Tibial artery (tissue), 4 donors: ENCODE measurements around the gene MCM5.
"Not testable (repeated sequence)": the region's sequence is repeated elsewhere in the genome, so short reads cannot be mapped to it uniquely, and the experiment has no call there.

Experiments
- DNase-seq, 2 donors: peaks; one replicate each; pipeline ENCODE4 v3.0.0-alpha.2; 2019
- H3K27ac ChIP-seq, 2 donors: fragments of 200-600 bp; sonication (generic) in 1 of 2; 1 replicate in 1 of 2; 2 replicates in 1 of 2; pipeline ENCODE4 v1.5.1; 2018 to 2019; ENCODE audit warnings: mild to moderate bottlenecking in 1 of 2
- H3K27me3 ChIP-seq, 2 donors: fragments of 200-600 bp; sonication (generic) in 1 of 2; one replicate each; pipeline versions ENCODE4 v1.5.1 to v1.6.0; 2016 to 2019
- H3K36me3 ChIP-seq, 3 donors: fragments of 200-600 bp; sonication (generic) in 2 of 3; one replicate each; pipeline ENCODE4 v1.5.1; 2016 to 2019; ENCODE audit warnings: mild to moderate bottlenecking in 2 of 3
- H3K4me1 ChIP-seq, 4 donors: fragments of 200-600 bp; sonication (generic) in 2 of 4; 1 replicate in 3 of 4; 2 replicates in 1 of 4; pipeline ENCODE4 v1.5.1; 2016 to 2019
- H3K4me3 ChIP-seq, 2 donors: fragments of 200-600 bp; sonication (generic) in 1 of 2; 1 replicate in 1 of 2; 2 replicates in 1 of 2; pipeline ENCODE4 v1.5.1; 2018 to 2019; ENCODE audit warnings: mild to moderate bottlenecking in 2 of 2
- H3K9me3 ChIP-seq, 3 donors: fragments of 200-600 bp; sonication (generic) in 1 of 3; one replicate each; pipeline ENCODE4 v1.5.1; 2016 to 2019
- intact Hi-C: fragments of 100-400 bp; cut with DNase I; formaldehyde crosslinking; loops from one replicate; pipeline ENCODE4 v1.15.0; 2023; ENCODE audit warnings: low total_unique reads
- TF ChIP-seq, protein P1 (sequence below), 2 experiments: fragments of 200-600 bp in 1 of 2; fragments of 450-650 bp in 1 of 2; IDR thresholded peaks; one replicate each; pipeline ENCODE4 v1.5.1; 2017 to 2019; ENCODE audit warnings: antibody characterized with exemption in 2 of 2, mild to moderate bottlenecking in 1 of 2, moderate library complexity in 1 of 2

MCM5 gene

DNA sequence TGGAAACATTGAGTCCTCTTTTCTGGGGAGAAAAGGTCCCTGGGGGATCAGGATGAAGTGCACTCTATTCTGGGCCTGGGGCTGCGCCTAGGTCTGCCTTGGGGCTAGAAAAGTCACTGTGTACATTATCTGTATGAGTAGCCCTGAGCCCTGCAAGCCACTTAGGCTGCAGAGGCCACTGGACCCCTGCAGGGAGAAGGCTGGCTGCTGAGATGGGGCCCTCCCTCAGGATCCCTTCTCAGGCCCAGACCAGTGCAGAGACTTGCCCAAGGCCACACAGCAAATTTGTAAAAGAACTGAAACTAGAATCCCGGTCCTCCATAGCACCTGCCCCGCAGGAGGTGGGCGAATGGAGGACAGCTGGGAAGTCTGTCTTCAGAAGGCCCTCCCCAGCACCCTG, 45.9 kb upstream of the MCM5 start:
- H3K27me3 ChIP-seq = peaks cover 0 to 30% of the 10 kb centered on the region in 2 donors
- H3K9me3 ChIP-seq = no peaks in the 10 kb centered on the region
- peaks cover 0 to 38% (median 21%) of the 10 kb centered on the region in 4 donors for H3K4me1 ChIP-seq
- no peak for DNase-seq
- no peak overlapping the region for H3K4me3 ChIP-seq
- H3K36me3 ChIP-seq = no peaks in the 10 kb centered on the region
- TF ChIP-seq, protein P1, sequence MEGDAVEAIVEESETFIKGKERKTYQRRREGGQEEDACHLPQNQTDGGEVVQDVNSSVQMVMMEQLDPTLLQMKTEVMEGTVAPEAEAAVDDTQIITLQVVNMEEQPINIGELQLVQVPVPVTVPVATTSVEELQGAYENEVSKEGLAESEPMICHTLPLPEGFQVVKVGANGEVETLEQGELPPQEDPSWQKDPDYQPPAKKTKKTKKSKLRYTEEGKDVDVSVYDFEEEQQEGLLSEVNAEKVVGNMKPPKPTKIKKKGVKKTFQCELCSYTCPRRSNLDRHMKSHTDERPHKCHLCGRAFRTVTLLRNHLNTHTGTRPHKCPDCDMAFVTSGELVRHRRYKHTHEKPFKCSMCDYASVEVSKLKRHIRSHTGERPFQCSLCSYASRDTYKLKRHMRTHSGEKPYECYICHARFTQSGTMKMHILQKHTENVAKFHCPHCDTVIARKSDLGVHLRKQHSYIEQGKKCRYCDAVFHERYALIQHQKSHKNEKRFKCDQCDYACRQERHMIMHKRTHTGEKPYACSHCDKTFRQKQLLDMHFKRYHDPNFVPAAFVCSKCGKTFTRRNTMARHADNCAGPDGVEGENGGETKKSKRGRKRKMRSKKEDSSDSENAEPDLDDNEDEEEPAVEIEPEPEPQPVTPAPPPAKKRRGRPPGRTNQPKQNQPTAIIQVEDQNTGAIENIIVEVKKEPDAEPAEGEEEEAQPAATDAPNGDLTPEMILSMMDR (IDR thresholded peaks at IDR 0.05) = no peak
- H3K27ac ChIP-seq = no peak overlapping the region
- intact Hi-C loops = no loop called here

DNA sequence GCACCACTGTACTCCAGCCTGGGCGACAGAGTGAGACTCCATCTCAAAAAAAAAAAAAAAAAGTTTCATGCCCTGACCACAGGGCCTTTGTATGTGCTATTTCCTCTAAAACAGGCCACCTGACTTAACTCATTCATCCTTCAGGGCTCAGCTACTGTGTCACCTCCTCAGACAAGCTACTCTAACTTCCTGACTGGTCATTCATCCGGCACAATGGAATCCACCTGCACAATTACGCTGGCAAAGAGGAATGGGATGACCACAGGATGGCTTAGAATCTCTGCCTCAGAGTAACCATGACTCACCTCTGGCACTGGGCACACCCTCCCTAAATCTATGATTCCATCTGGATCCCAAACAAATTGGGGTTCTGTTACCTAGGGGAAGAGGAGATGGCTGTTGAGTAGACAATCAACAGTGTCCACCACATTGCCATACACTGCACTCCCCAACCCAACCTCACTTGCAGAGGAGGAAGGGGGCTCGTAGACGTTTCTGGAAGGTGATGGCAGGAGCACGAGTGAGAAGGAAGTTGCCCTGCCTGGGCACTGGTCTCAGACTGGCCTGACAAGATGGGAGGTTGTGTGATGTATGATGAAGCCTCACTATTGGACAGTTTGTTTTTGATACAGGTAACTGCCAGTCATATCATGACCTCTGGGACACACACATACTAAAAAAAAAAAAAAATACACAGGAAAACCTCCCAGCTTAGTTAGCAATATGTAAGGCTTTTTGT, 41.9 kb upstream of the MCM5 start:
- TF ChIP-seq, protein P1 (IDR thresholded peaks at IDR 0.05) = no peak
- H3K4me3 ChIP-seq = no peak overlapping the region
- H3K27ac ChIP-seq = no peak overlapping the region
- H3K27me3 ChIP-seq = peaks cover 0 to 64% of the 10 kb centered on the region in 2 donors
- no peak for DNase-seq
- H3K36me3 ChIP-seq = no peaks in the 10 kb centered on the region
- intact Hi-C loops = no loop called here
- H3K4me1 ChIP-seq = peaks cover 0 to 2% (median under 1%) of the 10 kb centered on the region in 4 donors
- H3K9me3 ChIP-seq = no peaks in the 10 kb centered on the region

DNA sequence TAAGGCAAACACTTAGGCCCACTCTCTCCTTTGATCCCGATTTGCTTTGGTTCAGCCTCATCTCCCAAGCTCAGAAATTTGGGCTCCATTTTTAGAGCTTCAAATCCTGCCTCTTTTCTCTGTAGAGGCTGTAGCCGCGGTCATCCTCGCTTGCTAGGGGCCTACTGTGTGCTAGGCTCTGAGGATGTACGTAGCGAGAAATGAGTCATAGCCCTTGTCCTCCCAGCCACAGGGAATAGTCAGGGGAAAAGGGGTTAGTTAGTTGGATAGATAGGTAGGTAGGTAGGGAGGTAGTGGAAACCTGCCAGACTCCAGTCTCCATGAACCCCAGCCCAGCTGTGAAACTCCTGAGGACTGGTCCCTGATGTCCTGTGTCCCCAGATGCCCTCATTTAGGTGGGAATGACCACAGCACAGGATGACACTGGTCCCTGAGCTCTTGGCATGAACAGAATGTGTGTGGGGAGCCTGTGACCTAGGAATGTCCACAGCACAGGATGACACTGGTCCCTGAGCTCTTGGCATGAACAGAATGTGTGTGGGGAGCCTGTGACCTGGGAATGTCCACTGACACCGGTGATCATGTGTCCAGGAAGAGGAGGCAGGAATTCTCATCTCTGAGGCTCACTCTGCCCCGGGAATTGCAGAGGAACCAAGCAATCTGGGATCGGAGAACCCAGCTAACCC, 40.4 kb upstream of the MCM5 start:
- peaks cover 0 to 72% of the 10 kb centered on the region in 2 donors for H3K27me3 ChIP-seq
- DNase-seq = no peak
- H3K4me1 ChIP-seq = no peaks in the 10 kb centered on the region
- TF ChIP-seq, protein P1 (IDR thresholded peaks at IDR 0.05) = no peak
- no peaks in the 10 kb centered on the region for H3K9me3 ChIP-seq
- intact Hi-C loops = no loop called here
- no peak overlapping the region for H3K27ac ChIP-seq
- no peak overlapping the region for H3K4me3 ChIP-seq
- no peaks in the 10 kb centered on the region for H3K36me3 ChIP-seq

DNA sequence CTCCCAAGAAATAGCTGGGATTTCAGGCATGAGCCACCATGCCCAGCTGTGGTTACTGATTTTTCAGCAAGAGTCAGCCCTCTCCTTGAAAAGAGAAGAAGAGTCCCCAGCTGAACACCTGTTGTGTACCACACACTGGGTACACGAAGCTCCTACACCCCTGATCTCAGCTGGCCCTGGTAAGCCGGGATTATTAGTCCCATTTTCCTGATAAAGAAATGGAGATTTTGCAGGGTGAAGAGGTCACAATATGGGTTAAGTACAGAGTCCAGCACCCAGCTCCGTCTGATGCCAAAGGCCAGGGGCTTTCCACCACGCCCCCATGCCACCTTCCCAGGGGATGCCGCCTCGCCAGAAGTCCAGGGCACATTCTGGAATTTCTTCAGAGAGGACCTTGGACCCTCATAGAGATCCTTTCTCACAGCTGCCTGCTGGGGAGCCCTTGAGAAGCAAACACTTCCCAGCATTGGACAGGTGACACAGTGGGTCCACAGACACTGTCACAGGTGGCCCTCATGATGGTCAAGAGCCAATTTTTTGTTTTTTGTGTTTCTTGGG, 38.9 kb upstream of the MCM5 start:
- Histone ChIP-seq H3K36me3 (no peaks in the 10 kb centered on the region), H3K4me3 (no peak overlapping the region), H3K27me3 (peaks cover 0 to 83% of the 10 kb centered on the region in 2 donors), H3K27ac (no peak overlapping the region), H3K9me3 (no peaks in the 10 kb centered on the region), H3K4me1 (no peaks in the 10 kb centered on the region)
- TF ChIP-seq, protein P1 (IDR thresholded peaks at IDR 0.05) = no peak
- DNase-seq = no peak
- intact Hi-C loops = no loop called here

DNA sequence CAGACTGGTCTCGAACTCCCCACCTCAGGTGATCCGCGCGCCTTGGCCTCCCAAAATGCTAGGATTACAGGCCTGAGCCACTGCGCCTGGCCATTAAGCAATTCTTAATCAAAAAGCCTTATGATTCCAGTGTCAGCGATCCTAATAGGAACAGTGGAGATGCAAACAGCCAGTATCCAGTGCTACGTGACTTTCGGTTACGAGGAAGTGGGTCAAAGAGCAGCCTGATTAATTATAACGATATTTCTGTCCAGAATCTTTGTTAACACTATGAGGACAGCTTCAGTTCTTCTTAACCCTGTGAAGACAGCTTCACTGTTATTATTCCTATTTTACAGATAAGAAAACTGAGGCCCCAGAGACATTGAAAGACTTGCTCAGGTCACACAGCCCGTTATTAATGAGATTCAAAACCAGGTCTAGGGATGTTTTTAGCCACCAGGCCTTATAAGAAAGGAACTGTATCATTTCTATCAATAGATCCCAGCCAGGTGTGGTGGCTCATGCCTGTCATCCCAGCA, 36.3 kb upstream of the MCM5 start:
- no peak for DNase-seq
- peaks cover 0 to 65% of the 10 kb centered on the region in 2 donors for H3K27me3 ChIP-seq
- intact Hi-C loops = no loop called here
- no peaks in the 10 kb centered on the region for H3K9me3 ChIP-seq
- H3K4me1 ChIP-seq = no peaks in the 10 kb centered on the region
- H3K4me3 ChIP-seq = no peak overlapping the region
- no peak overlapping the region for H3K27ac ChIP-seq
- TF ChIP-seq, protein P1 (IDR thresholded peaks at IDR 0.05) = no peak
- no peaks in the 10 kb centered on the region for H3K36me3 ChIP-seq

DNA sequence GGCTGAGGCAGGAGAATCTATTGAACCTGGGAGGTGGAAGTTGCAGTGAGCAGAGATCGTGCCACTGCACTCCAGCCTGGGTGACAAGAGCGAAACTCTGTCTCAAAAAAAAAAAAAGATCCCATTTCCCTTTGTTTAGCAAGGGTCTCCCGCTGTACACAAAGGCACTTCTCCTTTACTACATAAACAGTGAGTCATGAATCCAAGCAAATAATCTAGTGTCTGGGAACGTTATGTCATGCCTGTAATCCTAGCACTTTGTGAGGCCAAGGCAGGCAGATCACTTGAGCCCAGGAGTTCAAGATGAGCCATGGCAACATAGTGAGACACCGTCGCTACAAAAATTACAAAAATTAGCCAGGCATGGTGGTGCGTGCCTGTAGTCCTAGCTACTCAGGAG, 35.7 kb upstream of the MCM5 start:
- H3K9me3 ChIP-seq, H3K4me3 ChIP-seq, H3K36me3 ChIP-seq, intact Hi-C loops, DNase-seq, H3K4me1 ChIP-seq, H3K27ac ChIP-seq: not testable (repeated sequence)
- peaks cover 0 to 66% of the 10 kb centered on the region in 2 donors for H3K27me3 ChIP-seq
